Measurements from ENCODE around the gene FRMD4A.

Gene FRMD4A

DNA sequence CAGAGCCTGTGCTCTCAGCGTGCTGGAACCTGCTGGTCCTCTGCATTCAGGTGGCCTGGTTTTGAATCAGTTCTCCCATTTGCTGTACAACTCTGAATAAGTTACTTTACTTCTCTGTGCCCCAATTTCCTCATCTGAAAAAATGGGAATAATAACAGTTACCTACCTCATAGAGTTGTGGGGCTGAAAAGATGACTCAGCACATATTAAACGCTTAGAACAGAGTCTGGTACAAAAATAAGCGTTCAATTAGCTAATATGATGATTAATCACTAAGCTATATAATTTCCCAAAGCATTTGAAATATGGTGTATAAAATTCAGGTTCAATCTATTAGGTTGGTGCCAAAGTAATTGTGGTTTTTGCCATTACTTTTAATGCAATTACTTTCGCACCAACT, 484.8 kb downstream of the FRMD4A start:
- Histone ChIP-seq H3K27ac (replicated peaks) (no peak overlapping the region), H3K27me3 (ENCODE audit: insufficient read depth, poor library complexity, severe bottlenecking) (no peaks in the 10 kb centered on the region), H3K4me3 (replicated peaks; ENCODE audit: insufficient read depth, low read length) (no peak overlapping the region)
- DNase-seq (ENCODE audit: low read depth in 1 of 2, low spot score in 1 of 2) = no peak
- TF ChIP-seq SPI1 (IDR thresholded peaks at IDR 0.05; ENCODE audit: borderline replicate concordance, low read depth) (no peak), POLR2AphosphoS5 (IDR thresholded peaks at IDR 0.05; ENCODE audit: low read depth) (no peak), GABPA (IDR thresholded peaks at IDR 0.05; ENCODE audit: low read depth) (no peak)
- TF ChIP-seq, protein P1, sequence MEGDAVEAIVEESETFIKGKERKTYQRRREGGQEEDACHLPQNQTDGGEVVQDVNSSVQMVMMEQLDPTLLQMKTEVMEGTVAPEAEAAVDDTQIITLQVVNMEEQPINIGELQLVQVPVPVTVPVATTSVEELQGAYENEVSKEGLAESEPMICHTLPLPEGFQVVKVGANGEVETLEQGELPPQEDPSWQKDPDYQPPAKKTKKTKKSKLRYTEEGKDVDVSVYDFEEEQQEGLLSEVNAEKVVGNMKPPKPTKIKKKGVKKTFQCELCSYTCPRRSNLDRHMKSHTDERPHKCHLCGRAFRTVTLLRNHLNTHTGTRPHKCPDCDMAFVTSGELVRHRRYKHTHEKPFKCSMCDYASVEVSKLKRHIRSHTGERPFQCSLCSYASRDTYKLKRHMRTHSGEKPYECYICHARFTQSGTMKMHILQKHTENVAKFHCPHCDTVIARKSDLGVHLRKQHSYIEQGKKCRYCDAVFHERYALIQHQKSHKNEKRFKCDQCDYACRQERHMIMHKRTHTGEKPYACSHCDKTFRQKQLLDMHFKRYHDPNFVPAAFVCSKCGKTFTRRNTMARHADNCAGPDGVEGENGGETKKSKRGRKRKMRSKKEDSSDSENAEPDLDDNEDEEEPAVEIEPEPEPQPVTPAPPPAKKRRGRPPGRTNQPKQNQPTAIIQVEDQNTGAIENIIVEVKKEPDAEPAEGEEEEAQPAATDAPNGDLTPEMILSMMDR (IDR thresholded peaks at IDR 0.05; ENCODE audit: insufficient read depth, low read length) = no peak
- TF ChIP-seq, protein P2, sequence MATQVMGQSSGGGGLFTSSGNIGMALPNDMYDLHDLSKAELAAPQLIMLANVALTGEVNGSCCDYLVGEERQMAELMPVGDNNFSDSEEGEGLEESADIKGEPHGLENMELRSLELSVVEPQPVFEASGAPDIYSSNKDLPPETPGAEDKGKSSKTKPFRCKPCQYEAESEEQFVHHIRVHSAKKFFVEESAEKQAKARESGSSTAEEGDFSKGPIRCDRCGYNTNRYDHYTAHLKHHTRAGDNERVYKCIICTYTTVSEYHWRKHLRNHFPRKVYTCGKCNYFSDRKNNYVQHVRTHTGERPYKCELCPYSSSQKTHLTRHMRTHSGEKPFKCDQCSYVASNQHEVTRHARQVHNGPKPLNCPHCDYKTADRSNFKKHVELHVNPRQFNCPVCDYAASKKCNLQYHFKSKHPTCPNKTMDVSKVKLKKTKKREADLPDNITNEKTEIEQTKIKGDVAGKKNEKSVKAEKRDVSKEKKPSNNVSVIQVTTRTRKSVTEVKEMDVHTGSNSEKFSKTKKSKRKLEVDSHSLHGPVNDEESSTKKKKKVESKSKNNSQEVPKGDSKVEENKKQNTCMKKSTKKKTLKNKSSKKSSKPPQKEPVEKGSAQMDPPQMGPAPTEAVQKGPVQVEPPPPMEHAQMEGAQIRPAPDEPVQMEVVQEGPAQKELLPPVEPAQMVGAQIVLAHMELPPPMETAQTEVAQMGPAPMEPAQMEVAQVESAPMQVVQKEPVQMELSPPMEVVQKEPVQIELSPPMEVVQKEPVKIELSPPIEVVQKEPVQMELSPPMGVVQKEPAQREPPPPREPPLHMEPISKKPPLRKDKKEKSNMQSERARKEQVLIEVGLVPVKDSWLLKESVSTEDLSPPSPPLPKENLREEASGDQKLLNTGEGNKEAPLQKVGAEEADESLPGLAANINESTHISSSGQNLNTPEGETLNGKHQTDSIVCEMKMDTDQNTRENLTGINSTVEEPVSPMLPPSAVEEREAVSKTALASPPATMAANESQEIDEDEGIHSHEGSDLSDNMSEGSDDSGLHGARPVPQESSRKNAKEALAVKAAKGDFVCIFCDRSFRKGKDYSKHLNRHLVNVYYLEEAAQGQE (IDR thresholded peaks at IDR 0.05; ENCODE audit: insufficient replicate concordance, low read depth) = no peak

DNA sequence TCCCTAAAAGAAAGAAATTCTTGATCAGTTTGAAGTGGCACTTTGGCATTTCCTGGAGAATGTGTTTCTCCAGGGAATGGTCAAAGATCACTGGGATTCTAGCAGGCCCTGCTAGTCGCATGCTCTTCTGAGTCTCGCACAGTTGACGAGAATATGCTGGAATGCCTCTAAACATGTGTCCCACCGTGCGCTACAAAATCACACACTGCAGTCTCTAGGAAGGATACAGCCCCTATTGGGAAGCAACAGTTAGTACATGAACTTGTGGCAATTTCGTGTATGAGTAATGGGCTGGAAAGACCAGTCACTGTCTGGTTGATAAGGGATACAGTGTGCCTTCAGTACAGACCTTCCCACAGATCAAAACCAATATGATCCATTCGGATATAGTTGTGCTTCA, 486.1 kb downstream of the FRMD4A start:
- Histone ChIP-seq H3K27ac (replicated peaks) (no peak overlapping the region), H3K4me3 (replicated peaks; ENCODE audit: insufficient read depth, low read length) (no peak overlapping the region), H3K27me3 (ENCODE audit: insufficient read depth, poor library complexity, severe bottlenecking) (no peaks in the 10 kb centered on the region)
- TF ChIP-seq GABPA (IDR thresholded peaks at IDR 0.05; ENCODE audit: low read depth) = no peak
- TF ChIP-seq, protein P2 (IDR thresholded peaks at IDR 0.05; ENCODE audit: insufficient replicate concordance, low read depth) = no peak
- TF ChIP-seq SPI1 (IDR thresholded peaks at IDR 0.05; ENCODE audit: borderline replicate concordance, low read depth) = no peak
- TF ChIP-seq, protein P1 (IDR thresholded peaks at IDR 0.05; ENCODE audit: insufficient read depth, low read length) = no peak
- no peak for TF ChIP-seq POLR2AphosphoS5 (IDR thresholded peaks at IDR 0.05; ENCODE audit: low read depth)
- no peak for DNase-seq (ENCODE audit: low read depth in 1 of 2, low spot score in 1 of 2)

DNA sequence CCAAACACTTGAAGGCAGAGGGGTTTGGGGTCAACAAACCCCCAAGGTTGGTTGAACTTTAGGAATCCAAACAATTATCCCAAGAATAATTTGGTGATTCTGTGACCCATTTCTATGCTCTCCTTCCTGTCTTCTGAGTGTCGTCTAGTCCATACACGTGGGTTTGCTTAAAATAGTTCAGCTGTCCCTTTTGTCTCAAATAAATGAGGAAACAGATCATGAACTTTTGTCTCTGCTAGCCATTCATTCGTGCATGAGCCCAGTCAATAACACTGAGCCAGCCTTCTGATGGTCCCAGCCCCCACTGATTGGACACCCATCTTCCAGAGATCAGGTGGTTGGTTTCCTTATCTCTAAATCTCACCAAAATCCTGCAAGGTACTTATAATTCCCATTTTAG, 488.6 kb downstream of the FRMD4A start:
- no peak overlapping the region for H3K27ac ChIP-seq (replicated peaks)
- TF ChIP-seq GABPA (IDR thresholded peaks at IDR 0.05; ENCODE audit: low read depth) (no peak), SPI1 (IDR thresholded peaks at IDR 0.05; ENCODE audit: borderline replicate concordance, low read depth) (no peak)
- no peak for DNase-seq (ENCODE audit: low read depth in 1 of 2, low spot score in 1 of 2)
- no peaks in the 10 kb centered on the region for H3K27me3 ChIP-seq (ENCODE audit: insufficient read depth, poor library complexity, severe bottlenecking)
- no peak overlapping the region for H3K4me3 ChIP-seq (replicated peaks; ENCODE audit: insufficient read depth, low read length)

DNA sequence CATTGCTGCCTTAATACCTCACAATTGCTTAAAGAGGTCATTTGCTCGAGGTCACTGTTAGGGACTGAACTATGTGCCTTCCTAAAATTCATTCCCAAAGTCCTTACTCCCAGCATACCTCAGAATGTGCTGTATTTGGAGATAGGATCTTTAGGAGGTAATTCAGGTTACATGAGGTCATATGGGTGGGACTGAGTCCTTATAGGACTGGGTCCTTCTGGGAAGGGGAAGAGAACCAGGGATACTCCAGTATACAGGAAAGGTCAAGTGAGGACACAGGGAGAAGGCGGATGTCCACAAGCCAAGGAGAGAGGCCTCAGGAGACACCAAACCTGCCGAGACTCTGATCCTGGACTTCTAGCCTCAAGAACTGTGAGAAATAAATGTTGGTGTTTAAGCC, 490.7 kb downstream of the FRMD4A start:
- no peak for DNase-seq (ENCODE audit: low read depth in 1 of 2, low spot score in 1 of 2)
- TF ChIP-seq, protein P2 (IDR thresholded peaks at IDR 0.05; ENCODE audit: insufficient replicate concordance, low read depth) = no peak
- TF ChIP-seq, protein P1 (IDR thresholded peaks at IDR 0.05; ENCODE audit: insufficient read depth, low read length) = no peak
- TF ChIP-seq SPI1 (IDR thresholded peaks at IDR 0.05; ENCODE audit: borderline replicate concordance, low read depth) = no peak
- no peak for TF ChIP-seq GABPA (IDR thresholded peaks at IDR 0.05; ENCODE audit: low read depth)
- no peak for TF ChIP-seq POLR2AphosphoS5 (IDR thresholded peaks at IDR 0.05; ENCODE audit: low read depth)
- Histone ChIP-seq H3K27me3 (ENCODE audit: insufficient read depth, poor library complexity, severe bottlenecking) (no peaks in the 10 kb centered on the region), H3K4me3 (replicated peaks; ENCODE audit: insufficient read depth, low read length) (no peak overlapping the region), H3K27ac (replicated peaks) (no peak overlapping the region)

Data from HL-60 (cell line).